ENCODE data around the gene MAGOH. TPM values are rescaled to one million over a fixed set of nuclear protein-coding genes. Genes with fewer than 3 reads are reported as not detected.

MAGOH gene
- total RNA-seq, 4 donors from 2014 or later: 28.2 to 37.6 (median 32.7) TPM

- no peaks in the 10 kb centered on the region for H3K27me3 ChIP-seq
- H3K36me3 ChIP-seq: no peaks in the 10 kb centered on the region
- no peaks in the 10 kb centered on the region for H3K4me1 ChIP-seq
- no CpG with 5 or more reads among the region's 1 CpG for WGBS
- H3K27ac ChIP-seq (replicated peaks in 1 of 4): no peak overlapping the region
- no peaks in the 10 kb centered on the region for H3K9me3 ChIP-seq
- TF ChIP-seq EP300 (IDR thresholded peaks at IDR 0.05) (no peak), POLR2AphosphoS5 (IDR thresholded peaks at IDR 0.05) (no peak), CTCF (IDR thresholded peaks at IDR 0.05) (no peak), POLR2A (IDR thresholded peaks at IDR 0.05; ENCODE audit: low read depth) (no peak)
- no peak overlapping the region for H3K4me3 ChIP-seq
- intact Hi-C loops (cut with DNase I): no loop called here
- no peak for DNase-seq (ENCODE audit: extremely low spot score)
Observed at GRCh38 chr1:53258216-53258615, 19.9 kb upstream of the MAGOH start.

- no peaks in the 10 kb centered on the region for H3K27me3 ChIP-seq
- WGBS: 96% methylated on average over 5 of the region's 5 CpGs
- H3K9me3 ChIP-seq: no peaks in the 10 kb centered on the region
- H3K4me3 ChIP-seq: no peak overlapping the region
- H3K4me1 ChIP-seq: no peaks in the 10 kb centered on the region
- no peak for TF ChIP-seq EP300 (IDR thresholded peaks at IDR 0.05)
- no peak for TF ChIP-seq CTCF (IDR thresholded peaks at IDR 0.05)
- no peak for TF ChIP-seq POLR2AphosphoS5 (IDR thresholded peaks at IDR 0.05)
- no peak for TF ChIP-seq POLR2A (IDR thresholded peaks at IDR 0.05; ENCODE audit: low read depth)
- H3K27ac ChIP-seq (replicated peaks in 1 of 4): no peak overlapping the region
- intact Hi-C loops (cut with DNase I): no loop called here
- DNase-seq (ENCODE audit: extremely low spot score): no peak
- H3K36me3 ChIP-seq: no peaks in the 10 kb centered on the region
Observed at GRCh38 chr1:53257454-53258081, 19.2 kb upstream of the MAGOH start.

GRCh38 chr1:53256511-53257453, 18.5 kb upstream of the MAGOH start:
- H3K27me3 ChIP-seq: no peaks in the 10 kb centered on the region
- H3K4me1 ChIP-seq: no peaks in the 10 kb centered on the region
- DNase-seq (ENCODE audit: extremely low spot score): no peak
- no peak overlapping the region for H3K4me3 ChIP-seq
- no peak overlapping the region for H3K27ac ChIP-seq (replicated peaks in 1 of 4)
- intact Hi-C loops (cut with DNase I): no loop called here
- no peaks in the 10 kb centered on the region for H3K36me3 ChIP-seq
- 97% methylated on average over 10 of the region's 11 CpGs for WGBS
- H3K9me3 ChIP-seq: no peaks in the 10 kb centered on the region
- TF ChIP-seq EP300 (IDR thresholded peaks at IDR 0.05): no peak
- TF ChIP-seq POLR2A (IDR thresholded peaks at IDR 0.05; ENCODE audit: low read depth): no peak
- no peak for TF ChIP-seq POLR2AphosphoS5 (IDR thresholded peaks at IDR 0.05)
- no peak for TF ChIP-seq CTCF (IDR thresholded peaks at IDR 0.05)

- Histone ChIP-seq H3K4me3 (no peak overlapping the region), H3K36me3 (no peaks in the 10 kb centered on the region), H3K27me3 (no peaks in the 10 kb centered on the region), H3K4me1 (no peaks in the 10 kb centered on the region), H3K27ac (replicated peaks in 1 of 4) (no peak overlapping the region), H3K9me3 (no peaks in the 10 kb centered on the region)
- DNase-seq (ENCODE audit: extremely low spot score): no peak
- WGBS: 100% methylated on average over 4 of the region's 4 CpGs
- TF ChIP-seq POLR2A (IDR thresholded peaks at IDR 0.05; ENCODE audit: low read depth) (no peak), EP300 (IDR thresholded peaks at IDR 0.05) (no peak), CTCF (IDR thresholded peaks at IDR 0.05) (no peak), POLR2AphosphoS5 (IDR thresholded peaks at IDR 0.05) (no peak)
- intact Hi-C loops (cut with DNase I): no loop called here
Observed at GRCh38 chr1:53255031-53255430, 16.7 kb upstream of the MAGOH start.

Data from esophagus muscularis mucosa (tissue), 4 donors.